Hepatocyte (in vitro differentiated cells): ENCODE data around the gene LTF.

Experiments
- CTCF ChIP-seq: fragments of 200-600 bp; sonication (generic); IDR thresholded peaks from 2 replicates; pipeline ENCODE4 v1.5.1; 2016; ENCODE audit warnings: antibody characterized with exemption, mild to moderate bottlenecking; ENCODE audit not compliant: poor library complexity
- EZH2 ChIP-seq: fragments of 200-600 bp; sonication (generic); IDR thresholded peaks from 2 replicates; pipeline ENCODE4 v1.6.1; 2016; ENCODE audit warnings: antibody characterized with exemption, mild to moderate bottlenecking, borderline replicate concordance

DNA sequence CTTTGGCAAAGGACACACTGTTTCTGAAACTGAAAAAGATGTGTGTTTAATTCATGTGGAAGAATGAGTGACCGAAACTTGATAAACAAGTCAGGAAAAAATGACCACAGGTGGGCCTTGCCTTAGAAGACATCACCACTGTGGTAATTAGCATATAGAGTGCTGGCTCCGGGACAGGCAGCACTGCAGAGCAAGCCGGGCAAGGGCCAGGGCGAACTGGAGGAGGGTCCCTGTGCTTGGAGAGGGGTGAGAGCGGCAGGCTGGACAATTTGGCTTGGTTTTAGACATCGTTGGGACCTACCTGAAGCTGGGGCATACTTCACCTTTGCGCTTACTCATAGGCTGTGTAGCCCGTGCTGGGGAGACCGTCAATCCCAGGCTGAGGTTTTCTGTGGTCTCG is 41.2 kb upstream of the LTF start:
- TF ChIP-seq CTCF (no peak), EZH2 (no peak)
